GM18858 (cell line): ENCODE data around the gene SPPL2C.

ENCODE experiments used
- ATAC-seq: cut with Tn5 transposase; IDR thresholded peaks from one replicate; pipeline ENCODE4 v1.9.1; 2021; ENCODE audit not compliant: unreplicated experiment

The SPPL2C gene

DNA sequence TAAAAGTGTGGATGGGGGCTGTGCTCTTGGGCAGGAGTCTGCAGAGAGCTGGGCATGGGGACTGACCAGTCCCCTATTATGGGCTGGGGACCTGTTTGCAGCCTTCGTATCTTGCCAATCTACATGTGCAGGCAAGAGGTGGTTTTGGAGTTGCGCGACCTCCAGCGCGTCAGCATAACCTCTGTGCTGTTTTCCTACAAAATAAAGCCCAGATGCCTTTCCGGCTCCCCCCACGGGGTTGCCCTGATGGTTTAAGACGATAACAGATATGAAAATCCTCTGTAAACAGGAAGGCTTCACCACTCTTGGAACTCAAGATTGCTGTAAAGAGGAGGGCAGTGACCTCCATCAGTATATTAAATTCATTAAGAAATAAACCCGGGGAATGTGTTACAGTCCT lies 16.5 kb upstream of the SPPL2C start:
- ATAC-seq: no peak

- ATAC-seq: no peak
Observed at GRCh38 chr17:45828582-45829133, 16.0 kb upstream of the SPPL2C start.

- ATAC-seq: no peak
Observed at GRCh38 chr17:45833920-45834319, 10.8 kb upstream of the SPPL2C start.

DNA sequence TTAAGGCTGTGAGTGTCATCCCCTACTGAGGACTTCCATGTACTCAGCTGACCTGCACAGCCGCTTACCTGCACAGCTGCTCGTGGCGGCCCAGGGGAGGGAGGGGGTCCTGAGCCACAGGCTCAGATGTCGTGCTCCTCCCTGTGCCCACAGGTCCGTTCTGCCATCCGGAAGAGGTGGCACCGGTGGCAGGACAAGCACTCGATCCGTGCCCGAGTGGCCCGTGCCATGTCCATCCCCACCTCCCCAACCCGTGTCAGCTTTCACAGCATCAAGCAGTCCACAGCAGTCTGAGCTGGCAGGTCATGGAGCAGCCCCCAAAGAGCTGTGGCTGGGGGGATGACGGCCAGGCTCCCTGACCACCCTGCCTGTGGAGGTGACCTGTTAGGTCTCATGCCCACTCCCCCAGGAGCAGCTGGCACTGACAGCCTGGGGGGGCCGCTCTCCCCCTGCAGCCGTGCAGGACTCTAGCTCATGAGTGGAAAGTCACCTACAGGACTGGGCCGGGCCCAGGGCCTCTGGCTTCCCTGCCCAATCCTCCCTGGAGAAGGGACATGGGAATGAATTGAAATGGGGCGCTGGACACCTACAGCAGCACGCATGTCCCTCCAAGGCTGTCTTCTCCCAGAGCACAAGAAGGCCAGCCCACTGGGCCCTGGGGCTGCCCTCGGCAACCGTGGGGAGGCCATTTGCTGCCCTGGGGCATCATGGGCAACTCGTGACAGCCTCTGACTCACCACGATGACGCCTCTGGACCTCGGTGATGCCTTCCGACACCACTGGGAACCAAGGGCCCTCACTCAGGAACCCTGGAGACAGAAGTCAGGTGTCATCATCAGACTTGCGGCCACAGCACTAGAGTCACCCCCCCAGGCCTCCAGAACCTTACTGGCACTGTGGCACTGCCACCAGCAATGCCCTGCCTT lies 9.9 kb upstream of the SPPL2C start:
- ATAC-seq: no peak

DNA sequence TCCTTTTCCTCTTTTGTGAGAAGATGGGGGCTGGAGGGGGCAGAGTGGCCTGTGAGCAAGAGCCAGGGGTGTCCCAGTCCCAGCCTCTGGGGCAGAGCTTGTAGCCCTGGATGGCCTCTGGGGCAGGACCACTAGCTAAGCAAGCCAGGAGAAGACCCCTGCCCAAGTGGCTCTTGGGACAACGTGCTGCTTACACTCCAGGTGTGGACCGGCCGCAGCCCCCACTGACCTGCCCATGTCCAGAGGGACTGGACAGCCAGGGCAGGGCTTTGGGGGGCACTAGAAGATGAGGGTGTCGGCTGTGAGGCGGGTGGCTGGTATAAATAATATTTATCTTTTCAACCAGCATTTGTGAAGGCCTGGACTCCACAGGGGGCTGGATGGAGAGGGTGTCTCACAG lies 9.2 kb upstream of the SPPL2C start:
- no peak for ATAC-seq

GRCh38 chr17:45836047-45837044 lies 8.3 kb upstream of the SPPL2C start:
- ATAC-seq: no peak

GRCh38 chr17:45837187-45837586 lies 7.5 kb upstream of the SPPL2C start:
- no peak for ATAC-seq

DNA sequence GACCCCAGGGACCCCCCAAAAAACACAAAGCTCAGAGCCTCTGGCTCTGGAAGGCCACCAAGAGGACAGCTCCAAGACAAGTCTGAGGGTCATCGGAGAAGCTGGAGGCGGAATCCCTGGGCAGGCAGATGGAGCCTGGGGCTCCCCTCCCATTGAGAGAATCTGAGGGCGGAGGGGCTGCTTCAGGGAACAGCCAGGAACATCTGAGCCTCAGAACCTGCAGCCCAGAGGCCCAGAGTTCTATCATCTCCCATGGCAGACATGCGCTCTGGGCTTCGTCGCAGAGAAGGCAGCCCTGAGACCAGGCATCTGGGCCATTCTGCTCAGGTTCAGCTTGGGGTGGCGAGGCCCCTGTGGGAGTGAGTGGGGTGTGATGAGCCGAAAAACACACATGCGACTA lies 7.1 kb upstream of the SPPL2C start:
- ATAC-seq: no peak

DNA sequence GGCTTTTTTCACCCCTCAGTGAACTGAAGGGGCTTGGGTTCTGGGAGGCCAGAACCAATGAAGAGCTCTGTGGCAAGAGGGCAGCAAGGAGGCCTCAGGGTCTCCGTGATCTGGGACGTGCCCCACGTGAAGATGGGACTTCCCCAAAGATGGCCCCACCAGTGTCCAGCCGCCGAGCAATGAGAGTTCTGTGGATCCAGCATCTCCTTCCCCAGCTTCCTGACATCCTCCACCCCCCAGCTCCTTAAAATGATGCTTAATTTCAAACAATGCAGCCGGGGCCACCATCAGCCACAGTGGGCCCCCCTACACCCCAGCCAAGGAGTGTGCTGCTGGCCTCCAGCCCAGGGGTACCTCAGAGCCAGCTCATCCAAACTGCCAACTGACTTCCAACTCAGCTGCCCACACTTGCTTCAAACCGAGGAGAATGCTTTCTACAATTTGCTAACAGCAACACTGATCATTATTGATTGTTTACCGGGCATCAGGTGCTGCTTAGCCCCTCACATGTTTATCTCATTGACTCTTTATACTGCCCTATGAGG lies 5.9 kb upstream of the SPPL2C start:
- no peak for ATAC-seq

- no peak for ATAC-seq
Observed at GRCh38 chr17:45839442-45839841, 5.2 kb upstream of the SPPL2C start.

GRCh38 chr17:45841186-45841585 lies 3.5 kb upstream of the SPPL2C start:
- no peak for ATAC-seq

- no peak for ATAC-seq
Observed at GRCh38 chr17:45841883-45842525, 2.7 kb upstream of the SPPL2C start.

- no peak for ATAC-seq
Observed at GRCh38 chr17:45843722-45844121, 959 bp upstream of the SPPL2C start.

DNA sequence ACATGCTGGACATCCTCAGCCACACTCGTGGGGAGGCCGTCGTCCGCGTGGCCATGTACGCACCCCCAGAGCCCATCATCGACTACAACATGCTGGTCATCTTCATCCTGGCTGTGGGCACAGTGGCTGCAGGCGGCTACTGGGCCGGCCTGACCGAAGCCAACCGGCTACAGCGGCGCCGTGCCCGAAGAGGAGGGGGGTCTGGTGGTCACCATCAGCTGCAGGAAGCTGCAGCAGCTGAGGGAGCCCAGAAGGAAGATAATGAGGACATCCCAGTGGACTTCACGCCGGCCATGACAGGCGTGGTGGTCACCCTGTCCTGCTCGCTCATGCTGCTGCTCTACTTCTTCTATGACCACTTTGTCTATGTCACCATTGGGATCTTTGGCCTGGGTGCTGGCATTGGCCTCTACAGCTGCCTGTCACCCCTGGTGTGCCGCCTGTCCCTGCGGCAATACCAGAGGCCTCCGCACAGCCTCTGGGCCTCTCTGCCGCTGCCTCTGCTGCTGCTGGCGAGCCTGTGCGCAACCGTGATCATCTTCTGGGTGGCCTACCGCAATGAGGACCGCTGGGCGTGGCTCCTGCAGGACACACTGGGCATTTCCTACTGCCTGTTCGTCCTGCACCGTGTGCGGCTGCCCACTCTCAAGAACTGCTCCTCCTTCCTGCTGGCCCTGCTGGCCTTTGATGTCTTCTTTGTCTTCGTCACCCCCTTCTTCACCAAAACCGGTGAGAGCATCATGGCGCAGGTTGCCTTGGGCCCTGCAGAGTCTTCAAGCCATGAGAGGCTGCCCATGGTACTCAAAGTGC lies 900 bp downstream of the SPPL2C start:
- ATAC-seq: no peak

- no peak for ATAC-seq
Observed at GRCh38 chr17:45846223-45846622, 1.5 kb downstream of the SPPL2C start.

GRCh38 chr17:45846646-45847045 lies 2.0 kb downstream of the SPPL2C start:
- ATAC-seq: no peak

DNA sequence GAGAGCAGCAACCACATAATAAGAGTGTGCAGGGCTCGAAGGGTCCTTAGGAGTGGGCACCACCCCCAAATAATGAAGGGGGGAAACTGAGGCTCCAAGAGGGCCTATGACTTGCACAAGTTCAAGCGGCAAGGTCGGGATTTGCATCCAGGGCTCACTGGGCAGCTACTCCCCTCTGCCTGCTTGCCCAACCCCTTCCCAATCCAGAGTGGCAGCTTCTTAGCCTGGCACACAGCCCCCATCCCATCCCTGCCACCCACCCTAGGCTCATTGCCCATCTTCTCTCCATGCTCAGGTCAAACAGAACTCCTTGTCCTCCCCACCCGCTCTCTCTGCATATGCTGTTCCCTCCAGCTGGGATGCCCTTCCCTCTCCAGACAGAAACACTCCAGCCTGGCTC lies 2.4 kb downstream of the SPPL2C start:
- no peak for ATAC-seq

- no peak for ATAC-seq
Observed at GRCh38 chr17:45847747-45848146, 3.1 kb downstream of the SPPL2C start.

DNA sequence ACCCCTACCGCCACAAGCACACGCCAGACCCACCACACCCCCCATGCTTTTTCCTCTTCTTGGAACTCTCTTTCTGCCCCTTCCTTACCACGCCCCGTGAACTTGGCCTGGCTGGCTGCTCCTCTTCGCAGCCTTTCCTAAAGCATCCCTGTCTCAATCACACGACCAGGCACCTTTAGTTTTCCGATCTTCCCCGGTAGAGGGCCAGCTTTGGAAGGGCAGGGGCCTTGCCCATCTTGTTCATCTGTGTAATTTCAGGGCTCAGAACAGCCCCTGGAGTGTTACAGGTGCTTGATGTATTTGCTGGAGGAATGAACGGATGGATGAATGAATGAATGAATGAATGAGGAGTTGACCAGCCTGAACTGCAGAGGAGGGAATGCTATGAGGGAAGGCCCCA lies 3.7 kb downstream of the SPPL2C start:
- ATAC-seq: no peak
